GM18909 (cell line): ENCODE data around the gene FBXW9.
"Not testable (repeated sequence)": the region's sequence is repeated elsewhere in the genome, so short reads cannot be mapped to it uniquely, and the experiment has no call there.

Experiments
- ATAC-seq: cut with Tn5 transposase; IDR thresholded peaks from one replicate; pipeline ENCODE4 v1.9.1; 2021; ENCODE audit warnings: mild to moderate bottlenecking; ENCODE audit not compliant: unreplicated experiment, poor library complexity

Gene FBXW9

GRCh38 chr19:12720296-12720695 is 23.9 kb upstream of the FBXW9 start:
- no peak for ATAC-seq

DNA sequence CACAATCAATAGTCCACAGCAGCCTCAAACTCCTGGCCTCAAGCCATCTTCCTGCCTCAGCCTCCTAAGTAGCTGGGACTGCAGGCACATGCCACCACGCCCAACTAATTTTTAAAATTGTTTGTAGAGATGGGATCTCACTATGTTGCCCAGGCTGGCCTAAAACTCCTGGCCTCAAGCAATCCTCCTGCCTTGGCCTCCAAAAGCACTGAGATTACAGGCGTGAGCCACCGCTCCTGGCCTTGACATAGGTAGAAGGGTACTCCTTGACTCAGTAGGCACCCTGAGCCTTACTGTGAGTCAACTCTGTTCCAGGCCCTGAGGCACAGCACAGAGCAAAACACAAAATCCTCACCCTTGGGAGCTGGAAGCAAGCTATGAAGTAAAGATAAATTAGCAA is 19.5 kb upstream of the FBXW9 start:
- no peak for ATAC-seq

GRCh38 chr19:12715102-12715501 is 18.7 kb upstream of the FBXW9 start:
- no peak for ATAC-seq

DNA sequence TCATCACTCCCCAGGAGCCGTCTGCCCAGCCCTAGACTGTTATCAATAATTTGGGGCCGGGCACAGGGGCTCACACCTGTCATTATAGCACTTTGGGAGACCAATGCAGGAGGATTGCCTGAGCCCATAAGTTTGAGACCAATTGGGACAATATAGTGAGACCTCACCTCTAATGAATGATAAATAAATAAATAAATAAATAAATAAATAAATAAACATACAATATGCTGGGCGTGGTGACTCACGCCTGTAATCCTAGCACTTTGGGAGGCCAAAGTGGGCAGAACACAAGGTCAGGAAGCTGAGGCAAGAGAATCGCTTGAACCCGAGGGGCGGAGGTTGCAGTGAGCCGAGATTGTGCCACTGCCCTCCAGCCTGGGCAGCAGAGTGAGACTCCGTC is 16.9 kb upstream of the FBXW9 start:
- ATAC-seq, result not testable (repeated sequence)

- not testable (repeated sequence) for ATAC-seq
These were observed 15.6 kb upstream of the FBXW9 start for GRCh38 chr19:12712077-12712476.

- ATAC-seq, result no peak
These were observed 14.8 kb upstream of the FBXW9 start for GRCh38 chr19:12711187-12711586.

DNA sequence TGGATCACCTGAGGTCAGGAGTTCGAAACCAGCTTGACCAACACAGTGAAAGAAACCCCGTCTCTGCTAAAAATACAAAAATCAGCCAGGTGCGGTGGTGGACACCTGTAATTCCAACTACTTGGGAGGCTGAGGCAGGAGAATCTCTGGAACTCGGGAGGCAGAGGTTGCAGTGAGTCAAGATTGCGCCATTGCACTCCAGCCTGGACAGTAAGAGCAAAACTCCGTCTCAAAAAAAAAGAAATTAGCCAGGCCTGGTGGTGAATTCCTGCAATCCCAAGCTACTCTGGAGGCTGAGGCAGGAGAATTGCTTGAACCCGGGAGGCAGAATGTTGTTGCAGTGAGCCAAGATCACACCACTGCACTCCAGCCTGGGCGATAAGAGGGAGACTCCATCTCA is 12.2 kb upstream of the FBXW9 start:
- no peak for ATAC-seq

GRCh38 chr19:12706332-12706718 is 9.9 kb upstream of the FBXW9 start:
- ATAC-seq, result no peak

- ATAC-seq, result no peak
These were observed 9.4 kb upstream of the FBXW9 start for GRCh38 chr19:12705654-12706331.

DNA sequence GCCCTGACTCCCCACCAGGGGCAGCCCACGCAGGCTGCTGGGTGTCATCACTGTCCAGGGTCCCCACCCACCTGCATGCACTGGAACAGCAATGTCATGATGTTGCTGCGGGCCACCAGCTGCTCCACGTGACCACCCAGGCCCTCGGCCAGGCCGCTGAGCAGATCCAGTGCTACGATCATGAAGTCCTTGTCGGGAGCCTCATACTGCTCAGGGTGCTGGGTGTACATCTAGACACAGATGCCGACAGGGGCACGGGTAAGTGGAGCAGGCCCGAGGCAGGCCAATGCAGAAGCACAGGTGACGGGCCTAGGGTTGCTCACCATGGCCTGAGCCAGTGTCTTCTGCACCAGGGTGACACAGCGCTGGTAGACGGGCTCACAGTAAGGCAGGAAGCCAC is 8.7 kb upstream of the FBXW9 start:
- no peak for ATAC-seq

DNA sequence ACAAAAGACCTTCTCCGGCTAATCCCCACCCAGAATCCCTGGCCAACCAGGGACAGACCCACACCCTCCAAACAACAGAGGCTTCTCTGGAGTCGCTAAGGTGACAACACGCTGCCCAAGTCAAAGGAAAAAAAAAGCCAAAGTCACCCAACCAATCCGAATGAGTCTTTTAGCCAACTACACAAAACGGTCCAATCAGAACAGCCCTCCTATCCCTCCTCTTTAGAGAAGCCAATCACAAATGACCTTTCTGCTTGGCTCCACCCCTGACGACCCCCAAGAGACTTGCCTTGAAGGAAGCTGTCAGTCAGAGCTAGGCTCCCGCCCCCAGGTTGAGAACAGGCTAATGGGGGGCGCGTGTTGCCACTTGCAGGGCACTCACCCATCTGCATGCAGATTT is 6.6 kb upstream of the FBXW9 start:
- no peak for ATAC-seq

DNA sequence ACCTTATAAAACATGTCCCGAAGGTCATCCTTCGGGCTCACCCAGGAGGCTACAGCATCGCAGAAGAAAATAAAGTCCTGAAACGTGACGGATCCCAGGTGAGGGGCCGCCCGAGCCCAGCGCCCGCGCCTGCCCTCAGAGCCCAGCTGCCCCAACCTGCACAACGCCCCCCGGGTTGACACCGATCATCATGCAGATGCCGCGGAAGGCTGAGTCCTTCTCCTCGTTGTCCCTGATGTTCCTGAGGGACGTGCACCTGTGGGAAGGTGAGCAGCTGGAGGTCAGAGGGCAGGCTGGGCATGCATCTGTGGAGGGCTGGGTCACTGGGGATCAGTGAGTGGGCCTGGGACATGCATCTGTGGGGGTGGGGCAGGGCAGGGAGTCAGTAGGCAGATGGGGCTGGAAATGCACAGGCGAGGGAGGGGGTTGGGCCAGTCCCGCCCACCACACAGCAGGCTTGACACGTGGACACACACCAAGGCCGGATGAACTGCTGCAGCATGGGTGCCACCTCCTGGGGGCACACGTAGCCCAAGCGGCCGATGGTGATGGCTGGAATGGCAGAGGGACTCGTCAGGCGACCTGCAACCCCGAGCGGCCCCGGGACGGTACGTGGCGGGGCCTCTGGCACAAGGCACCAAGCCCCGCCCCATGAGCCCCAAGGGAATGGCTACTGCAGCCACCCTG is 5.3 kb upstream of the FBXW9 start:
- no peak for ATAC-seq

DNA sequence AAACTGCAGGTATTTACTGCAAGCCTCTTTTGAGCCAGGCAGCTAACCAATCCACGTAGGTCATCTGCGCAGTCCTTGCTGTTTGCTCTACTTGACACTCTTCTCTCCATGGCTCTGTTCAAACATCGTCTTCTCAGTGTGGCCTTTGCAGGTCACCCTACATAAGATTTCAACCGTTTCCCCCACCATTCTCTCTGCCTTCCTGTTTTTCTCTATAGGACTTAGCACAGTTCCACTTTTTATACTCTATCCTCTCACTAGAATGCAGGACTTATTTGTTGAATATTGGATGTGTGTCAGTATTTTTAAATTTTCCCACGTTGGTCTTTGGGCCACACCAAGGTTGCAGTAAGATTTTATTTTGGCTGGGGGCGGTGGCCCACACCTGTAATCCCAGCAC is 1.7 kb upstream of the FBXW9 start:
- ATAC-seq, result no peak

DNA sequence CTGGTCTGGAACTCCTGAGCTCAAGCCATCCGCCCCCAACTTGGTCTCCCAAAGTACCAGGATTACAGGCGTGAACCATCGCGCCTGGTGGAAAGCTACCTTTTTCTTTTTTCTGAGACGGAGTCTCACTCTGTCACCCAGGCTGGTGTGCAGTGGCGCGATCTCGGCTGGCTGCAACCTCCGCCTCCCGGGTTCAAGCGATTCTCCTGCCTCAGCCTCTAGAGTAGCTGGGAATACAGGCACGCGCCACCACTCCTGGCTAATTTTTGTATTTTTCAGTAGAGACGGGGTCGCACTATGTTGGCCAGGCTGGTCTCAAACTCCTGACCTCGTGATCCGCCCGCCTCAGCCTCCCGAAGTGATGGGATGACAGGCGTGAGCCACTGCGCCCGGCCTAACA is 994 bp upstream of the FBXW9 start:
- not testable (repeated sequence) for ATAC-seq

GRCh38 chr19:12695997-12696365 is 450 bp downstream of the FBXW9 start:
- peak; percentile 25 for ATAC-seq

DNA sequence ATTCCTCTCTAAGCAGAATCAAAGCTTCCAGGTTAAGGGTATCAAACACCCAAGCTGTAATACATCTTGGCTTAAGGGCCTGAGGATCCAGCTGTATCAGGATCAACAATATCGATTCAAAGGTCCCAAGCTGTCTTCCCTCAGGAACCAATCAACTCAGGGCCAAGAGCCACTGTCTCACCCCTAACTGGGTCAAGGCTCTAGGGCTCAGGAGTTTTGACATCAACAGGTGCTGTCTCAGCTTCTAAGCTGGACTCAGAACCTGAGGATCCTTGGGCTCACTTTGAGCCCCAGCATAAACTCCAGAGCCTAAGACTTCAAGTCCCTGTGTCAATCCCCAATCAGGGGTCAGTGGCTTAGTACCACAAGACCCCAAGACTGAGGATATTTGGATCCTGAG is 917 bp downstream of the FBXW9 start:
- peak; percentile 2 for ATAC-seq

- no peak for ATAC-seq
These were observed 1.3 kb downstream of the FBXW9 start for GRCh38 chr19:12695096-12695495.

DNA sequence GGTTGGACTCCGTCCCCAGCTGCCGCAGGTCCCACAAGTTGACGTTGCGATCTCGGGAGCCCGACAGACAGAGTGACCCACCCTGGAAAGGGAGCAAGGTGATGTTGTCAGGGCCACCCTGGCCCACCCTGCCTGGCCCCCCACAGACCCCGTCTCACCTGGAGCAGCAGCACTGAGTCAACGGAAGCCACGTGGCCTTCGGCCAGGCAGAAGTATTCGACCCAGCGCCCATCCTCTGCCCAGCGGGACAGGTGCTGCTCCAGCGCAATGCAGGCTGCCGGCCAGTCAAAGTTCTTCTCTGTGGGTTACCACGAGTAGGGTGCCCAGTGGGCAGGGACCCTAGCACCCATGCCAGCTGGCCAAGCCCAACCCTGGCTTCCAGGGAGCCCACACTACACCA is 1.8 kb downstream of the FBXW9 start:
- no peak for ATAC-seq

- no peak for ATAC-seq
These were observed 3.5 kb downstream of the FBXW9 start for GRCh38 chr19:12692960-12693359.

GRCh38 chr19:12689581-12690216 is 6.7 kb downstream of the FBXW9 start:
- no peak for ATAC-seq

GRCh38 chr19:12689012-12689411 is 7.4 kb downstream of the FBXW9 start:
- ATAC-seq, result no peak
